Stomach (tissue), 9 donors: ENCODE results near the gene JAK1. TPM values are rescaled to one million over a fixed set of nuclear protein-coding genes. Genes with fewer than 3 reads are reported as not detected.

Source experiments
- DNase-seq, 2 donors: peaks; one replicate each; pipeline versions ENCODE4 v3.0.0 to v3.0.0-alpha.2; 2013 to 2019
- H3K27ac ChIP-seq, 5 donors: fragments of 200-600 bp in 4 of 5; sonication (generic) in 4 of 5; one replicate each; pipeline ENCODE4 v1.5.1; 2013 to 2019; ENCODE audit warnings: mild to moderate bottlenecking in 1 of 5, moderate library complexity in 1 of 5
- H3K27me3 ChIP-seq, 3 donors: fragments of 200-600 bp; sonication (generic); one replicate each; pipeline ENCODE4 v1.5.1; 2017 to 2019; ENCODE audit warnings: mixed run types in 1 of 3
- H3K36me3 ChIP-seq, 4 donors: fragments of 200-600 bp; sonication (generic); 1 replicate in 3 of 4; 2 replicates in 1 of 4; pipeline ENCODE4 v1.5.1; 2016 to 2019
- H3K4me1 ChIP-seq, 4 donors: fragments of 200-600 bp; sonication (generic); one replicate each; pipeline ENCODE4 v1.5.1; 2016 to 2019
- H3K4me3 ChIP-seq, 4 donors: fragments of 200-600 bp; sonication (generic) in 3 of 4; one replicate each; pipeline ENCODE4 v1.5.1; 2016 to 2019; ENCODE audit warnings: mild to moderate bottlenecking in 1 of 4
- H3K9me3 ChIP-seq, 4 donors: fragments of 200-600 bp; sonication (generic); one replicate each; pipeline ENCODE4 v1.5.1; 2016 to 2019
- CTCF ChIP-seq, 7 experiments: fragments of 450-650 bp in 4 of 7; fragments of 200-600 bp in 3 of 7; sonication (generic) in 3 of 7; IDR thresholded peaks; one replicate each; pipeline ENCODE4 v1.5.1; 2016 to 2019; ENCODE audit warnings: antibody characterized with exemption in 7 of 7, control low read depth in 2 of 7, mild to moderate bottlenecking in 1 of 7
- EP300 ChIP-seq: sonication (generic); formaldehyde crosslinking; IDR thresholded peaks from one replicate; pipeline ENCODE4 v1.6.1; 2017; ENCODE audit warnings: antibody characterized with exemption
- POLR2A ChIP-seq, 4 donors: fragments of 450-650 bp; IDR thresholded peaks; one replicate each; pipeline ENCODE4 v1.6.1; 2016; ENCODE audit warnings: antibody characterized with exemption in 4 of 4, control low read depth in 2 of 4, mild to moderate bottlenecking in 1 of 4, moderate library complexity in 1 of 4
- POLR2AphosphoS5 ChIP-seq, 3 donors: sonication (generic); formaldehyde crosslinking; IDR thresholded peaks; one replicate each; pipeline ENCODE4 v1.6.1; 2016; ENCODE audit warnings: antibody characterized with exemption in 3 of 3
- WGBS, 5 donors: extraction: QIAGEN DNeasy Blood & Tissue Kit in 3 of 5; methylation state at CpG; one replicate each; pipeline versions ENCODE4 v1.1.5 to v1.1.7; 2013 to 2018; 5-methylcytosine and 5-hydroxymethylcytosine counted together
- intact Hi-C: fragments of 100-400 bp; cut with DNase I; formaldehyde crosslinking; loops from one replicate; pipeline ENCODE4 v1.15.1; 2023; ENCODE audit warnings: low total_unique reads
- polyA plus RNA-seq, 3 donors: library from polyadenylated mRNA; stranded (reverse); fragments of 200-250 nt; gene quantifications; one replicate each; pipeline ENCODE4 v1.2.3, GENCODE V29; 2013
- total RNA-seq, 5 donors: library from RNA; depleted of rRNA; stranded (reverse); fragments of >200 nt; gene quantifications; one replicate each; pipeline versions ENCODE4 v1.1.0 to v1.2.3, GENCODE V29; 2014 to 2016
- donor health status: healthy with polysubstance abuse.
- donor health status: Bipolar disorder and iron deficiency.
- donor health status: healthy.

JAK1 gene
- total and polyA plus RNA-seq, 8 donors, result 21.3 to 149 (median 77.7) TPM

GRCh38 chr1:64941461-64942117 lies 24.8 kb downstream of the JAK1 start:
- Histone ChIP-seq H3K27me3 (no peaks in the 10 kb centered on the region), H3K4me1 (peaks cover 8 to 75% (median 49%) of the 10 kb centered on the region in 4 donors), H3K36me3 (no peaks in the 10 kb centered on the region), H3K9me3 (no peaks in the 10 kb centered on the region), H3K4me3 (no peak overlapping the region), H3K27ac (no peak overlapping the region)
- TF ChIP-seq POLR2A (IDR thresholded peaks at IDR 0.05), result no peak
- DNase-seq, result no peak
- 73 to 78% (median 78%) methylated on average over 5 of the region's 5 CpGs for WGBS, 5 donors
- intact Hi-C loops, result no loop called here

- no peaks in the 10 kb centered on the region for H3K9me3 ChIP-seq
- TF ChIP-seq CTCF (IDR thresholded peaks at IDR 0.05) (no peak), POLR2AphosphoS5 (IDR thresholded peaks at IDR 0.05) (no peak), POLR2A (IDR thresholded peaks at IDR 0.05) (no peak), EP300 (no peak)
- H3K27ac ChIP-seq, result no peak overlapping the region
- H3K4me3 ChIP-seq, result no peak overlapping the region
- 67 to 75% (median 73%) methylated on average over 3 of the region's 3 CpGs for WGBS, 5 donors
- no peaks in the 10 kb centered on the region for H3K27me3 ChIP-seq
- intact Hi-C loops, result no loop called here
- H3K4me1 ChIP-seq, result peaks cover 9 to 77% (median 43%) of the 10 kb centered on the region in 4 donors
- H3K36me3 ChIP-seq, result no peaks in the 10 kb centered on the region
- DNase-seq, result no peak
Observed at GRCh38 chr1:64940025-64940424, 26.3 kb downstream of the JAK1 start.

- Histone ChIP-seq H3K9me3 (no peaks in the 10 kb centered on the region), H3K27ac (no peak overlapping the region), H3K4me3 (no peak overlapping the region), H3K36me3 (no peaks in the 10 kb centered on the region), H3K27me3 (no peaks in the 10 kb centered on the region), H3K4me1 (peaks cover 13 to 78% (median 47%) of the 10 kb centered on the region in 4 donors)
- 55 to 72% (median 61%) methylated on average over 2 of the region's 2 CpGs for WGBS, 5 donors
- intact Hi-C loops, result no loop called here
- TF ChIP-seq EP300 (no peak), CTCF (IDR thresholded peaks at IDR 0.05) (no peak), POLR2AphosphoS5 (IDR thresholded peaks at IDR 0.05) (no peak), POLR2A (IDR thresholded peaks at IDR 0.05) (no peak)
- no peak for DNase-seq
Observed at GRCh38 chr1:64938991-64939390, 27.4 kb downstream of the JAK1 start.

- Histone ChIP-seq H3K27me3 (no peaks in the 10 kb centered on the region), H3K9me3 (no peaks in the 10 kb centered on the region), H3K27ac (no peak overlapping the region), H3K4me1 (peaks cover 16 to 84% (median 58%) of the 10 kb centered on the region in 4 donors), H3K4me3 (no peak overlapping the region), H3K36me3 (no peaks in the 10 kb centered on the region)
- no peak for DNase-seq
- intact Hi-C loops, result no loop called here
- TF ChIP-seq POLR2A (IDR thresholded peaks at IDR 0.05) (no peak), CTCF (IDR thresholded peaks at IDR 0.05) (no peak), EP300 (no peak), POLR2AphosphoS5 (IDR thresholded peaks at IDR 0.05) (no peak)
- WGBS, 5 donors, result 83 to 90% (median 87%) methylated on average over 1 of the region's 1 CpG
Observed at GRCh38 chr1:64936956-64937355, 29.4 kb downstream of the JAK1 start.

- intact Hi-C loops, result no loop called here
- H3K9me3 ChIP-seq, result no peaks in the 10 kb centered on the region
- WGBS, 5 donors, result 77 to 85% (median 81%) methylated on average over 9 of the region's 9 CpGs
- H3K4me3 ChIP-seq, result no peak overlapping the region
- peaks cover 16 to 72% (median 52%) of the 10 kb centered on the region in 4 donors for H3K4me1 ChIP-seq
- no peaks in the 10 kb centered on the region for H3K27me3 ChIP-seq
- DNase-seq, result no peak
- H3K36me3 ChIP-seq, result no peaks in the 10 kb centered on the region
- TF ChIP-seq POLR2AphosphoS5 (IDR thresholded peaks at IDR 0.05), result no peak
- no peak for TF ChIP-seq EP300
- TF ChIP-seq POLR2A (IDR thresholded peaks at IDR 0.05), result no peak
- no peak for TF ChIP-seq CTCF (IDR thresholded peaks at IDR 0.05)
- peak overlapping the region in 1 of 5 donors; percentile 78 for H3K27ac ChIP-seq
Observed at GRCh38 chr1:64935551-64936155, 30.7 kb downstream of the JAK1 start.
